ENCODE data around the gene PTPRN2.
"Not testable (repeated sequence)": the region's sequence is repeated elsewhere in the genome, so short reads cannot be mapped to it uniquely, and the experiment has no call there.

The PTPRN2 gene

DNA sequence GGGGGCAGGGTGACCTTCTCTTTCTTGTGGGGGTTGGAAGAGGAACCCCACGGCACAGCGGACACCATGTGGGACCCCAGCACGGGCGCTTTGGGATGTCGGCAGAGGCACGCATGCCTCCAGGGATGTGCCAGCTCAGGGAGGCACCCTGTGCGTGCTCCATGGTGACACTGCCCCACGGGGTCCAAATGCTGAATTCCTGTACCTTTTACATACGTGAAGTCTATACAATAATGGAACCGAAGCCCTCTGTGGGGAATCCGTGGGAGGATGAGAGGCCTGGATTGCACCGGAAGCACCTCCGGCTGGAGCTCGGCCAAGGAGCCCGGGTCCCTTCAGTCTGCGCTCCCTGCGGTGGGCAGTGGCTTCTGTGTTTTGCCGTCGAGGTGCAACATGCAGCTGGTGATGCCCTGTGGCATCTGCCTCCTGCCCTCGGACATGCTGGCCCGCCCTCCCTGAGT is 726.6 kb downstream of the PTPRN2 start:
- DNase-seq = no peak

DNA sequence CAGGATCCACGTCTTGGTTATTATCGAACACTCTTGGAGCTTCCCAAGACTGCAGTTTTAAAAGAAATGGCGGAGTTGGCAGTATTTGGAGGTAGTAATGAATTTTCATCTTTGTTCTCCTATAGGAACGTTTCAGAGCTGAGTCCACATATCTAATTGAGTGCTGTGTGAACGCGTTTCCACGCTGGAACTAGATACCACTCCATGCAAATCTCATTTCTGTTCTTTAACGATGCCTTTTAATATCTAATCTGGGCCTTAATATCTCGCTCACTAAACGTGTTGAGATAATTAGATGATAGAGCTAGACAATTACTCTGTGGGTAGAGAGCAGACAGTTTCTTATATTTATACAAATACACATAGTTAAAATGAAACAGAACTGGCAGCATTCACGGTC is 727.2 kb downstream of the PTPRN2 start:
- DNase-seq = no peak

- DNase-seq = no peak
These were observed 727.7 kb downstream of the PTPRN2 start for GRCh38 chr7:157859915-157860314.

GRCh38 chr7:157857578-157858075 is 730.0 kb downstream of the PTPRN2 start:
- no peak for DNase-seq

DNA sequence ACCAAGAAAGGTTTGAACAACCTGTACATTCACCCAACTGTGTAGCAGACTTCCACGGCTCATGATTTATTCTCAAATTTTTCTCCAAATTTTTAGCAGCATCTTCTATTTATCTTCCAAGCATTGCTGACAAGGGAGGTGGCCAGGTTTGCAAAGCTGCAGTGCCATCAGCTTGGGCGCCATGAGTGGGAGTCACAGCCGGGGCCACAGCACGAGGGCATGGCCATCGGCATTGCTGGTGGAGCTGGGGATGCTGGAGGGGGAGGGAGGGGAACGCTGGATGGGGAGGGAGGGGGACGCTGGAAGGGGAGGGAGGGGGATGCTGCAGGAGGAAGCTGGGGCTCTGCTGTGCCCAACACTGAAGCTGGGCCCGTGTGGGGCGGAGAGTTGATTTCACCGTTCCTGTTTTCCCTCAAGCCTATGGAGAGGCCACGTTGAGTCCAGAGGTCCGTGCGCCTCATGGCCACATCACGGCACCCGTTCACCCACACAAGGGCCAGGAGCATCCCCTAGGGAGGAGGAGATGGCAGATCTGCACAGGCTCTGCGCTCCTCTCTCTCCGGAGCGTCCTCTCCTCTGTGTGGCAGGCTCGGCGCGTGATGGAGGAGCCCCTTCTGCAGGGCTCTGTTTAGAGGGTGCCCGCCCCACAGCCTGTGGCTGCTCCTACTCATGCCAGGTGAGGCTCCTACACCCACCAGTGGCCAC is 730.6 kb downstream of the PTPRN2 start:
- no peak for DNase-seq

DNA sequence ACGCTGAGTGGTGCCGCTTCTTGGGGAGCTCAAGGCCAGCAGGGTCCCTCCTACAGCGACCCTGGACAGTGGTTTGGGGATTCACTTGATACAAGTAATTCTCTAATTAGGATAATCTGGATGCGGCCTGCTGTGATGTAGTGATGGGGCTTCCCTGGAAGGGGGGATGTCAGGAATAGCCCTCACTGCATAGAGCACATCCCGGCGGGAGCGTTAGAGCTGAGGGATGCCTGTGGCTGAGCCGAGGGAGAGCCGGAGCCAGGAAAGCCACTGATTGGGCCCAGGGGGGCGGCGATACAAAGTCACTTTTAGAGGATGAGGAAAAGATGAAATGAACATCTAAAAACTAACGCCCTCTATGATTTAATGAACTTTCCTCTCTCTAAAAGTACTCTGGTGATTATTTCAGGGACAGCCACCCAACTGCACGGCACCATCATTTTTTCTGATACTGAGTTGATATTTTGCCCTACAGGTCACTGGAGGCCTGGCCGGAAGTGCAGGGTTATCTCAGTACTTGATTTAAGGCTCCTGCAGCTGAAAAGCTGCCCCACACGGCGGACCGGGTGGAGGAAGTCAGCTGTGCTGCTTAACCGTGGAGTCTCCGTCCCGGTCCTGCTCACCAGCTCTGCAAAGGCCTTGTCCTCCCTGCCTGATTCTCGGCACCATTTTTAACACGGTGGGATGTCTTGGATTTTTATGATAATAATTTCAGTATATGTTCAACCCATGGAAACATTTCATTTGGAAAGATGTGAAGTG is 732.0 kb downstream of the PTPRN2 start:
- no peak for DNase-seq

- no peak for DNase-seq
These were observed 732.6 kb downstream of the PTPRN2 start for GRCh38 chr7:157855016-157855415.

DNA sequence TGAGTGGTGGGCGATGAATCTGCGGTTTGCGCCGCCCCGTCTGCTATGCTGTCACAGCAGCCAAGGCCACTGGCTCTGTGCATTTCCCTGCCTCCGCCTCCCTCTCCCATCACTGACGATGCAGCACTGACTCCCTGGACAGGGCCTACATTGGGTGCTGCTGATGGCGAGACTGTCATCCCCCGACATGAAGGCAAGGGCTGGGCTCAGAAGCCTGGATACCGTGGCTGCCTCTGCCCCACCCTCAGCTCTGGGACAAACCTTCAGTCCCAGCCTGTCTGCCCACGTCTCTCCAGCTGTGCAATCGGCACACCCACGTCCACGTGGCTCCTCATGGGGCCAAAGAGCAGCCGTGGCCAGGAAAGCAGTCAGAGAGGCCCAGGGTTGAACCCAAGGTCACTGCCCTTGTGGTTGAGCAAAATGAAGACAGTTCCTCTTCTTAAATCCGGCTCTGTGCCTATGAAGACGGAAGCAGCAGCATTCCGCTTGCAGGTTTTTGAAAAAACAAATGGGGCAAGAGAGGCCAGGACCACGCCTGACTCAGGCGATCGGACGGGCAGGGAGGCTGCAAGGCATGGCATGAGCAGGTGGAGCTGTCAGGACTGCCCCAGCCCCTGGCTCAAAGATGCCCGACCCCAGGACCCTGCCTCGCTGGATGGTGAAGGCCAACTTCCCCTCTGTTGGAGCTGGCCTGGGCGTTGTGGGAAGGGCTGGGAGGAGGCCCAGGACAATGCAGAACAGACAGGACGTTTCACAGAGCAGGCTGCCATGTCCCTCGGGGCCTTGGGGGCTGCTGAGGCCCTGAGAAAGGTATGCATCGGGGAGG is 733.3 kb downstream of the PTPRN2 start:
- no peak for DNase-seq

DNA sequence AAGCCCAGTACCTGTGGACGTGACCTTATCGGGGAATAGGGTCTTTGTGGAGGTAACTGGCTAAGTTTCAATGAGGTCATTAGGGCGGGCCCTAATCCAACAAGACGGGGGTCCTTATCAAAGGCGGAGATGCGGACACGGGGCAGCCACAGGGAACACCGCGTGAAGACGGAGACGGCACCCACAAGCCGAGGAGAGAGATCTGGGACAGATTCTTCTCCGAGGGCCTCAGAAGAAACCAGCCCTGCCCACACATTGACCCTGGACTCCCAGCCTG is 733.9 kb downstream of the PTPRN2 start:
- no peak for DNase-seq

- no peak for DNase-seq
These were observed 734.4 kb downstream of the PTPRN2 start for GRCh38 chr7:157853076-157853788.

- DNase-seq = no peak
These were observed 736.0 kb downstream of the PTPRN2 start for GRCh38 chr7:157851501-157852067.

- DNase-seq = no peak
These were observed 736.9 kb downstream of the PTPRN2 start for GRCh38 chr7:157850481-157851444.

GRCh38 chr7:157849726-157850125 is 737.9 kb downstream of the PTPRN2 start:
- no peak for DNase-seq

DNA sequence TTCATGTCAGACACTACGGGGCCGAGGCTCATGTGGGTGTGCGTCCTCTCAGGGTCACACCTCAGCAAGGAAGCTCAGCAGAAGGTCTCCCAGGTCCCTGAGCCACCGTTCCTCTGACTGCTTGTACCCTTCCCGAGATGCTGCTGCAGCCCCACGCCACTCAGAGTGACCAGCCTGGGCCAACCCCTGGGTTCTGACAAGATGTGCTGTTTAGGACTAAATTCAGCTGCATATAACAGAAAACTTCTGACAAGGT is 738.4 kb downstream of the PTPRN2 start:
- DNase-seq = no peak

DNA sequence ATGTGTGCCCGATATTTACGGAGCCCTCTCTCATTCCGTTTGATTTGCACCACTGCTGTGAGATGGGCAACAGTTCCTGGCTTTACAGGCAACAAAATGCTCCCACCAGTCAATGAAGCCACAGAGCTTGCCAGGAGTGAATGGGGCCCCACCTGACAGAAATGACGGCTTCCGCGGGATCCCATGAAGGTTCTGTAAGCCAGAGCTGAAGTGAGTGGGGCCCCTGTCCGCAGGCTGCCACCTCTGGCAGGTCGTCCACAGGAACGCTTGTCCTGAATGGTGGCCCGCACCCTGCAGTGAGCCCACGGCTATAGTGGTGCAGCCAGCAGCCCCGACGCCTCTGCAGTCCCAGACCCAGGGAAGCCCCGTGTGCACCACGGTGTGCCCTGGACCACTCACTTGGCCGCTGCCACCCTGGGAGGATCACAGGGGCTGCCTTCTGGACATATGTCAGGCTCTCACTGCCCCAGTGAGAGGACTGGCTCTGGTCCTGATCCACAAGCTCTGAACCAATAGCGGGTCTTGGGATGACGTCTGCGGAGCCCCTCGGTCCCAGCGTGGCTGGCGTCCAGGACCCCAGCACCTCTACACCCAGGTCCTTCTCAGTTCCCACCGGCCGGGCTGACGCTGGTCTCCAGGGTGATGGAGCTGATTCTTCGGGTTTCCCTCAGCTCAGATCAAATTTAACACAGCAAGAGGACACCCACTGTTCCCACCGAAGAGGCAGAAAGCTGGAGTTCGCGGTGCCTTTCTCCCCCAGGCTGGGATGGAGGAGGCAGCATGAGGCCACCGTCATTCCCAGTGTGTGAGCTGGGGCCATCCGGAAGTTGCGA is 738.9 kb downstream of the PTPRN2 start:
- DNase-seq = no peak

- DNase-seq = not testable (repeated sequence)
These were observed 739.7 kb downstream of the PTPRN2 start for GRCh38 chr7:157847756-157848487.

DNA sequence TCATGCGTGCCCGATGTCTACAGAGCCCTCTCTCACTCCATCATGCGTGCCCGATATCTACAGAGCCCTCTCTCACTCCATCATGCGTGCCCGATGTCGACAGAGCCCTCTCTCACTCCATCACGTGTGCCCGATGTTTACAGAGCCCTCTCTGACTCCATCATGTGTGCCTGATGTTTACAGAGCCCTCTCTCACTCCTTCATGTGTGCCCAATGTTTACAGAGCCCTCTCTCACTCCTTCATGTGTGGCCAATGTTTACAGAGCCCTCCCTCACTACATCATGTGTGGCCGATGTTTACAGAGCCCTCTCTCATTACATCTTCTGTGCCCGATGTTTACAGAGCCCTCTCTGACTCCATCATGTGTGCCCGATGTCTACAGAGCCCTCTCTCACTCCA is 740.9 kb downstream of the PTPRN2 start:
- not testable (repeated sequence) for DNase-seq

DNA sequence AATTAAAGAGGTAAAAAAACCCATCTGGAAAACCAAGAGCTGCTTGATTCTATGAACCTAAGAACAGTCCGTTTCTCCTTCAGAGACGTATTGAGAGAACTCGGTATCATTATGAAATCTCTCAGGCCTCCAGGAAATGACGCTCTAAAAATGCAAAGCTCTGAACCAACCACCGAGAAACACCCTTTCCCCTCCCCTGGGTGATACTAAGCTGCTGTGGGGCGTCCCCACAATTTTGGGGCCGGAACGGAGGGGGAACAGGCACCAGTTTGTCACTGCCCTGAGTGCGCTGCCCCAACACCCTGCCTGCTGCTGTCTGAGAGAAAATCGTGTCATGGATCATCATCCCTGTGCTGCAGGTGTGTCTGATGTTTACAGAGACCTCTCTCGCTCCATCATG is 741.4 kb downstream of the PTPRN2 start:
- no peak for DNase-seq

GRCh38 chr7:157845203-157845835 is 742.3 kb downstream of the PTPRN2 start:
- no peak for DNase-seq
